Body of pancreas (tissue), 4 donors: ENCODE measurements around the gene TMX2. TPM values are rescaled to one million over a fixed set of nuclear protein-coding genes. Genes with fewer than 3 reads are reported as not detected.

Experiments
- ATAC-seq: fragments of 150-250 bp; one replicate; pipeline ENCODE4 v1.9.1; 2016
- DNase-seq, 4 donors: peaks; one replicate each; pipeline ENCODE4 v3.0.0-alpha.2; 2019
- H3K27ac ChIP-seq, 4 donors: fragments of 200-600 bp; sonication (generic); 1 replicate in 3 of 4; 2 replicates in 1 of 4; pipeline versions ENCODE4 v1.5.1 to v1.6.1; 2016 to 2019; ENCODE audit warnings: mild to moderate bottlenecking in 1 of 4, mixed read lengths in 1 of 4, moderate library complexity in 1 of 4
- H3K27me3 ChIP-seq, 2 donors: fragments of 200-600 bp; sonication (generic); one replicate each; pipeline ENCODE4 v1.6.0; 2016; ENCODE audit warnings: mild to moderate bottlenecking in 1 of 2
- H3K36me3 ChIP-seq, 2 donors: fragments of 200-600 bp; sonication (generic); replicated peaks in 1 of 2; 2 replicates each; pipeline ENCODE4 v1.5.1; 2016; ENCODE audit warnings: low read depth in 2 of 2; ENCODE audit not compliant: insufficient read depth in 1 of 2
- H3K4me1 ChIP-seq: fragments of 200-600 bp; sonication (generic); one replicate; pipeline ENCODE4 v1.6.0; 2016
- H3K4me3 ChIP-seq, 2 donors: fragments of 200-600 bp; sonication (generic); 1 replicate in 1 of 2; 2 replicates in 1 of 2; pipeline ENCODE4 v1.5.1; 2016 to 2019
- H3K9me3 ChIP-seq, 3 donors: fragments of 200-600 bp; sonication (generic); 1 replicate in 2 of 3; 2 replicates in 1 of 3; pipeline ENCODE4 v1.5.1; 2016
- POLR2A ChIP-seq, 3 donors: fragments of 450-650 bp; IDR thresholded peaks; one replicate each; pipeline ENCODE4 v1.6.1; 2016; ENCODE audit warnings: antibody characterized with exemption in 3 of 3, mild to moderate bottlenecking in 2 of 3
- WGBS, 2 donors: methylation state at CpG; one replicate each; pipeline ENCODE4 v1.1.5; 2017; 5-methylcytosine and 5-hydroxymethylcytosine counted together
- intact Hi-C: fragments of 100-400 bp; cut with DNase I; formaldehyde crosslinking; loops from one replicate; pipeline ENCODE4 v1.15.1; 2023
- total RNA-seq, 2 donors: library from RNA; depleted of rRNA; stranded (reverse); fragments of >200 nt; gene quantifications; one replicate each; pipeline ENCODE4 v1.1.0, GENCODE V29; 2016
- TF ChIP-seq, protein P1 (sequence below), 7 experiments: fragments of 450-650 bp in 4 of 7; fragments of 200-600 bp in 3 of 7; sonication (generic) in 3 of 7; IDR thresholded peaks; one replicate each; pipeline ENCODE4 v1.5.1; 2016 to 2019; ENCODE audit warnings: antibody characterized with exemption in 7 of 7

The TMX2 gene
- total RNA-seq, 2 donors from 2014 or later, result 32.9 to 46.8 TPM

- H3K4me3 ChIP-seq, result no peak overlapping the region
- WGBS, 2 donors, result 73 to 87% methylated on average over 5 of the region's 5 CpGs
- no peaks in the 10 kb centered on the region for H3K27me3 ChIP-seq
- peaks cover 89% of the 10 kb centered on the region for H3K4me1 ChIP-seq
- DNase-seq (no peak), ATAC-seq (no peak)
- no peaks in the 10 kb centered on the region for H3K36me3 ChIP-seq
- intact Hi-C loops, result no loop called here
- no peaks in the 10 kb centered on the region for H3K9me3 ChIP-seq
- peak overlapping the region in 1 of 4 donors; percentile 8 for H3K27ac ChIP-seq
- TF ChIP-seq, protein P1, sequence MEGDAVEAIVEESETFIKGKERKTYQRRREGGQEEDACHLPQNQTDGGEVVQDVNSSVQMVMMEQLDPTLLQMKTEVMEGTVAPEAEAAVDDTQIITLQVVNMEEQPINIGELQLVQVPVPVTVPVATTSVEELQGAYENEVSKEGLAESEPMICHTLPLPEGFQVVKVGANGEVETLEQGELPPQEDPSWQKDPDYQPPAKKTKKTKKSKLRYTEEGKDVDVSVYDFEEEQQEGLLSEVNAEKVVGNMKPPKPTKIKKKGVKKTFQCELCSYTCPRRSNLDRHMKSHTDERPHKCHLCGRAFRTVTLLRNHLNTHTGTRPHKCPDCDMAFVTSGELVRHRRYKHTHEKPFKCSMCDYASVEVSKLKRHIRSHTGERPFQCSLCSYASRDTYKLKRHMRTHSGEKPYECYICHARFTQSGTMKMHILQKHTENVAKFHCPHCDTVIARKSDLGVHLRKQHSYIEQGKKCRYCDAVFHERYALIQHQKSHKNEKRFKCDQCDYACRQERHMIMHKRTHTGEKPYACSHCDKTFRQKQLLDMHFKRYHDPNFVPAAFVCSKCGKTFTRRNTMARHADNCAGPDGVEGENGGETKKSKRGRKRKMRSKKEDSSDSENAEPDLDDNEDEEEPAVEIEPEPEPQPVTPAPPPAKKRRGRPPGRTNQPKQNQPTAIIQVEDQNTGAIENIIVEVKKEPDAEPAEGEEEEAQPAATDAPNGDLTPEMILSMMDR (IDR thresholded peaks at IDR 0.05), result no peak
- no peak for TF ChIP-seq POLR2A (IDR thresholded peaks at IDR 0.05)
These were observed 60.7 kb downstream of the TMX2 start for GRCh38 chr11:57773026-57773598.

- H3K4me1 ChIP-seq, result peaks cover 93% of the 10 kb centered on the region
- no peak for TF ChIP-seq POLR2A (IDR thresholded peaks at IDR 0.05)
- TF ChIP-seq, protein P1 (IDR thresholded peaks at IDR 0.05), result no peak
- H3K36me3 ChIP-seq, result no peaks in the 10 kb centered on the region
- intact Hi-C loops, result no loop called here
- DNase-seq (no peak), ATAC-seq (no peak)
- H3K4me3 ChIP-seq, result no peak overlapping the region
- WGBS, 2 donors, result 41 to 49% methylated on average over 5 of the region's 5 CpGs
- no peaks in the 10 kb centered on the region for H3K9me3 ChIP-seq
- H3K27ac ChIP-seq, result peak overlapping the region; percentile 52 to 89 (median 81)
- no peaks in the 10 kb centered on the region for H3K27me3 ChIP-seq
These were observed 63.1 kb downstream of the TMX2 start for GRCh38 chr11:57775491-57775890.

DNA sequence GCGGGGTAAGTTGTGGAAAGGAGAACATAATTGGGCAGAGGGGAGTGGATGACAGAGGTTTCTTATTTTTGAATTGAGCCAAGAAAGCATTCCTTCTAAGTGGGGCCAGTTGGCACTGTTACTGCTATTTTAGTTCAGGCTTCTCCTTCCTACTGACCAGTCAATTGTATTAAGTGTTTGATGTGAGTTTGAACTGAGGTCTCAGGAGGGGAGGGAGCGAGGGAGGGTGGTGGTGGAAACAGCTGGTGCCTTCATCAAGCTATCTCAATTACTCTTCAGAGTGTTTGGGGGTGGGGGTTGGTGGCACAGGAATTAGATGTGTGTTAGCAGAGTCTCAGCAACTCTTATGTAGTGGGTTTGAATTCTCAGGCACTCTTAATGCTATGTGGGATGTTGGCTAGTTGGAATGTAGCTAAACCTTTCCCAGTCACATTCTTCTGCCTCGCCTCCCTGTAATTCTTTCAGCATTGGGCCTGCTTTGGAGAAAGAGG is 63.7 kb downstream of the TMX2 start:
- ATAC-seq (no peak), DNase-seq (no peak)
- no peak overlapping the region for H3K4me3 ChIP-seq
- no peak for TF ChIP-seq POLR2A (IDR thresholded peaks at IDR 0.05)
- TF ChIP-seq, protein P1 (IDR thresholded peaks at IDR 0.05), result no peak
- WGBS, 2 donors, result 67 to 72% methylated on average over 3 of the region's 3 CpGs
- H3K27ac ChIP-seq, result peak overlapping the region; percentile 52 to 89 (median 81)
- no peaks in the 10 kb centered on the region for H3K9me3 ChIP-seq
- peaks cover 93% of the 10 kb centered on the region for H3K4me1 ChIP-seq
- H3K27me3 ChIP-seq, result no peaks in the 10 kb centered on the region
- intact Hi-C loops, result no loop called here
- H3K36me3 ChIP-seq, result no peaks in the 10 kb centered on the region

GRCh38 chr11:57776577-57777210 is 64.3 kb downstream of the TMX2 start:
- 5 to 20% methylated on average over 2 of the region's 2 CpGs for WGBS, 2 donors
- TF ChIP-seq POLR2A (IDR thresholded peaks at IDR 0.05), result no peak
- TF ChIP-seq, protein P1 (IDR thresholded peaks at IDR 0.05), result no peak
- Histone ChIP-seq H3K36me3 (no peaks in the 10 kb centered on the region), H3K9me3 (no peaks in the 10 kb centered on the region), H3K27ac (peak overlapping the region; percentile 52 to 89 (median 81)), H3K4me1 (peaks cover 94% of the 10 kb centered on the region), H3K27me3 (no peaks in the 10 kb centered on the region), H3K4me3 (no peak overlapping the region)
- intact Hi-C loops, result no loop called here
- ATAC-seq (no peak), DNase-seq (no peak)
